DOHH2 (cell line): Measurements from ENCODE around the gene ST8SIA2.

Experiments
- CTCF ChIP-seq: fragments of 200-600 bp; sonication (generic); IDR thresholded peaks from one replicate; pipeline ENCODE4 v1.5.1; 2014; ENCODE audit warnings: antibody characterized with exemption, mild to moderate bottlenecking, low read depth, low read length; ENCODE audit not compliant: poor library complexity, severe bottlenecking
- EZH2phosphoT487 ChIP-seq: fragments of 200-600 bp; sonication (generic); IDR thresholded peaks from 2 replicates; pipeline ENCODE4 v1.6.1; 2017; ENCODE audit warnings: borderline replicate concordance, mild to moderate bottlenecking, antibody characterized with exemption, low read length, moderate library complexity, mixed read lengths

GRCh38 chr15:92449476-92449875, 55.8 kb downstream of the ST8SIA2 start:
- TF ChIP-seq EZH2phosphoT487 (no peak), CTCF (no peak)
